ENCODE measurements around the gene SCN7A. TPM values are rescaled to one million over a fixed set of nuclear protein-coding genes. Genes with fewer than 3 reads are reported as not detected.

SCN7A gene
- total and polyA plus RNA-seq, 2 of the 4 experiments (the other 2 are of a cell fraction) = 0.39 to 0.90 TPM

DNA sequence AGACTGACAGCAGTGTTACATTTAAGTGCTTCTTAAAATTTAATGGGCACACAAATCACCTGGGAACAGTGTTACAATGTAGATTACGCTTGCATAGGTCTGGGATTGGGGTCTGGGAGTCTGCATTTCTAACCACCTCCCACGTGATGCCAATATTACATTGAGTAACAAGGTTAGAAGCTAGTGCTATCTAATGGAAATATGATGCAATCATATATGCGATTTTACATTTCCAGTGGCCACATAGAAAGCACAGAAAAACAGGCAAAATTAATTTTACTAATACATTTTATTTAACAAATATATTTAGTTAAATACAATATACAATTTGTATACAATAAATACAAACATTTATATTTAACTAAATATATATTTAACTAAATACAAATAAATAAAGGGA lies 53.7 kb downstream of the SCN7A start:
- intact Hi-C loops (cut with micrococcal nuclease) (no loop called here), dilution Hi-C loops (cut with HindIII; ENCODE audit: low sequenced_read_pairs, unreplicated experiment) (no loop called here), in situ Hi-C loops (cut with MboI; ENCODE audit: low sequenced_read_pairs) (no loop called here)
- no CpG with 5 or more reads among the region's 3 CpGs for whole genome bisulfite sequencing, 2 experiments (ENCODE audit: extremely low coverage in 2 of 2, insufficient read length in 1 of 2)
- no peak overlapping the region for H2BK15ac ChIP-seq (ENCODE audit: low read depth, low read length)
- DNase-seq (no peak), ATAC-seq (ENCODE audit: low read depth) (no peak)
- no peak overlapping the region for H3K4me3 ChIP-seq (ENCODE audit: insufficient read depth, low read depth, low read length)
- H3K23ac ChIP-seq (ENCODE audit: low read depth, low read length) = no peak overlapping the region
- H2BK5ac ChIP-seq (ENCODE audit: low read depth, low read length, poor library complexity, severe bottlenecking) = no peak overlapping the region
- H2AFZ ChIP-seq (replicated peaks; ENCODE audit: low read length, poor library complexity) = no peak overlapping the region
- H2AK9ac ChIP-seq (replicated peaks; ENCODE audit: low read depth, low read length, poor library complexity) = no peak overlapping the region
- TF ChIP-seq POLR2A (IDR thresholded peaks at IDR 0.05; ENCODE audit: low read depth, low read length) (no peak), MAZ (IDR thresholded peaks at IDR 0.05; ENCODE audit: borderline replicate concordance, low read depth, low read length) (no peak), RCOR1 (IDR thresholded peaks at IDR 0.05; ENCODE audit: insufficient replicate concordance, low read length) (no peak), MXI1 (IDR thresholded peaks at IDR 0.05; ENCODE audit: borderline replicate concordance, low read depth, low read length) (no peak), FOS (IDR thresholded peaks at IDR 0.05; ENCODE audit: low read depth, low read length) (no peak), CEBPB (IDR thresholded peaks at IDR 0.05; ENCODE audit: low read depth, low read length) (peak; percentile 78)
- H2BK20ac ChIP-seq (ENCODE audit: low read depth, low read length) = no peak overlapping the region
- no peaks in the 10 kb centered on the region for H3K36me3 ChIP-seq (ENCODE audit: control insufficient read depth, insufficient read depth, low read length)
- BruUV-seq (replicated peaks) = no TSS peak
- no peaks in the 10 kb centered on the region for H3K79me1 ChIP-seq (ENCODE audit: low read depth in 1 of 2, low read length in 2 of 2)
- H3K4me1 ChIP-seq (ENCODE audit: control insufficient read depth, insufficient read depth, low read length) = no peaks in the 10 kb centered on the region
- no peak overlapping the region for H3K27ac ChIP-seq (ENCODE audit: insufficient read depth, low read length)
- H3K18ac ChIP-seq (ENCODE audit: low read depth, low read length) = no peak overlapping the region
- no peaks in the 10 kb centered on the region for H3K9me1 ChIP-seq (ENCODE audit: insufficient read depth, low read length)
- no peak overlapping the region for H3K9ac ChIP-seq (ENCODE audit: low read depth, low read length)
- H4K5ac ChIP-seq (ENCODE audit: low read depth, low read length) = no peak overlapping the region
- no peaks in the 10 kb centered on the region for H4K20me1 ChIP-seq (ENCODE audit: insufficient read depth, low read length)
- H3K56ac ChIP-seq (ENCODE audit: extremely low read depth, insufficient read depth, low read length) = no peak overlapping the region
- H4K91ac ChIP-seq (ENCODE audit: insufficient read depth, low read depth, low read length) = no peak overlapping the region
- H3K4me2 ChIP-seq (ENCODE audit: low read depth, low read length) = no peak overlapping the region
- no peak overlapping the region for H3K4ac ChIP-seq (ENCODE audit: low read depth, low read length)
- POLR2A ChIA-PET (ENCODE audit: unreplicated experiment) = no interaction called here
- no peak overlapping the region for H4K8ac ChIP-seq (ENCODE audit: low read depth in 2 of 2, low read length in 2 of 2)
- H3K27me3 ChIP-seq (ENCODE audit: control insufficient read depth, insufficient read depth, low read length) = no peaks in the 10 kb centered on the region
- H3K14ac ChIP-seq (replicated peaks; ENCODE audit: low read depth, low read length) = no peak overlapping the region
- CTCF ChIA-PET = no interaction called here
- no peak overlapping the region for H2AK5ac ChIP-seq (ENCODE audit: low read depth, low read length)
- no peak overlapping the region for H2BK120ac ChIP-seq (ENCODE audit: low read depth, low read length)
- H3K9me3 ChIP-seq (ENCODE audit: control insufficient read depth, insufficient read depth, low read length) = no peaks in the 10 kb centered on the region
